IPS-NIHi11 (cell line): ENCODE measurements around the gene CRACDL.
A peak's percentile ranks its signal among the peaks of the same experiment; 100 is the strongest.
"Not testable (repeated sequence)": the region's sequence is repeated elsewhere in the genome, so short reads cannot be mapped to it uniquely, and the experiment has no call there.

Experiments used
- DNase-seq: peaks from one replicate; pipeline ENCODE4 v3.0.0; 2012; ENCODE audit warnings: mixed read lengths, low spot score

Gene CRACDL

GRCh38 chr2:98883780-98884211 is 52.2 kb downstream of the CRACDL start:
- DNase-seq: no peak

- no peak for DNase-seq
These were observed 52.9 kb downstream of the CRACDL start for GRCh38 chr2:98882971-98883779.

- DNase-seq: no peak
These were observed 53.7 kb downstream of the CRACDL start for GRCh38 chr2:98882368-98882767.

GRCh38 chr2:98881153-98881650 is 54.8 kb downstream of the CRACDL start:
- DNase-seq: no peak

- DNase-seq: no peak
These were observed 55.5 kb downstream of the CRACDL start for GRCh38 chr2:98880266-98881152.

DNA sequence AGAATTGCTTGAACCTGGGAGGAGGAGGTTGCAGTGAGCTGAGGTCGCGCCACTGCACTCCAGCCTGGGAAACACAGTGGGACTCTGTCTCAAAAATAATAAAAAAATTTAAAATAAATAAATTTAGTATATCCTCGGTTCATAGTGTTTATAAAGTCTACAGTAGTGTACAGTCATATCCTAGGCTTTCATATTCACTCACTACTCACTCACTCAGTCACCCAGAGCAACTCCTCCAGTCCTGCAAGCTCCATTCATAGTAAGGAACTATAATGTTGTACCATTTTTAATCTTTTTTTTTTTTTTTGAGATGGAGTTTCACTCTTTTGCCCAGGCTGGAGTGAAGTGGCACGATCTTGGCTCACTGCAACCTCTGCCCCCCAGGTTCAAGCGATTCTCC is 58.4 kb downstream of the CRACDL start:
- DNase-seq: not testable (repeated sequence)

DNA sequence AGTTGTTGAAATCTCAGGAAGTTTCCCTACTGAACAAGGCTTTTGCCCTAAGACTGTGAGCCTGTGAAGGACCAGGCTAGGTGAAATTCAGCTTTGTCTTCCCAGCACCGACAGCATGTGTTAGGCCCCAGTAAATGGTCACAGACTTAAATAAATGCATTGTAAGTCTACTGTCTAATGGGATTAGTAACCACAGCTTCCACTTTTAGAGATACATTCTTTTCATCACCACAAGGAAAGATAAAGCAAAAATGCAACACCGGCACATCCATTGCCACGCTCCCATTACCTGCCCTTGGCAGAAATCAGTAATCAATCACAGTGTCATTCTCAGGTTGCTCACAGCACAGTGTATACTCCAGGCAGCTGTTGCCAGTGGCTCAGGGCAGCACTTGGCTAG is 59.3 kb downstream of the CRACDL start:
- DNase-seq: no peak

GRCh38 chr2:98875746-98876145 is 60.3 kb downstream of the CRACDL start:
- no peak for DNase-seq

DNA sequence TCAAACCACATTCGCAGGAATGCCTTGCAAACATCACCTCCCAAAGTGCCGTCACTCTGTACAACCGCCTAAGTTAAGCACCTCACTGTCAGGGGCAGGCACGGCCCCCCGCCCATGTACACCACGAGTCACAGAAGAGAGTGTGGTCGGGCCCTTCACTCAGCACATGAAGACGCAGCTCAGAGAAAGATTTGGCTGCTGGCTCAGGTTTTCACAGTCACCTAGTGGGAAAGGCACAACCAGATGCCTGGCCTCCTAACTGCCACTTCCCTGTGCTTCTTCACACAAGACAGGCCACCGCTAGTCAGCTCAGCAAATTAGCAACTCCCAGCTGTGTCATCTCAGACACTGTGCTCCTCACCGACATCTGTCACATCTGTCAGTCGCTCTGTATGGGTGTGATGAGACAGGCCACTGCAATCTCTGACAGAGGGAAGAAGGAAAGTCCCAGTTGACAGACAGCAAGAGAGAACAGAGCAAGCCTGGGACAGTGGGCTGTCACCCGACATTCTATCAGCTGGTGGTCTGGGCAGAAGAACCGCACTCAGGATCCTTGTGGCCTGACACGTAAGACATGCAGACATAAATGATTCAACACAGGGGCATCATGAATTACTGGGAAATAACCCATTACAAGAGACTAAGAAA is 60.8 kb downstream of the CRACDL start:
- DNase-seq: no peak

- no peak for DNase-seq
These were observed 61.8 kb downstream of the CRACDL start for GRCh38 chr2:98874186-98874689.

GRCh38 chr2:98872526-98872925 is 63.5 kb downstream of the CRACDL start:
- DNase-seq: no peak

GRCh38 chr2:98871506-98871905 is 64.5 kb downstream of the CRACDL start:
- DNase-seq: no peak

DNA sequence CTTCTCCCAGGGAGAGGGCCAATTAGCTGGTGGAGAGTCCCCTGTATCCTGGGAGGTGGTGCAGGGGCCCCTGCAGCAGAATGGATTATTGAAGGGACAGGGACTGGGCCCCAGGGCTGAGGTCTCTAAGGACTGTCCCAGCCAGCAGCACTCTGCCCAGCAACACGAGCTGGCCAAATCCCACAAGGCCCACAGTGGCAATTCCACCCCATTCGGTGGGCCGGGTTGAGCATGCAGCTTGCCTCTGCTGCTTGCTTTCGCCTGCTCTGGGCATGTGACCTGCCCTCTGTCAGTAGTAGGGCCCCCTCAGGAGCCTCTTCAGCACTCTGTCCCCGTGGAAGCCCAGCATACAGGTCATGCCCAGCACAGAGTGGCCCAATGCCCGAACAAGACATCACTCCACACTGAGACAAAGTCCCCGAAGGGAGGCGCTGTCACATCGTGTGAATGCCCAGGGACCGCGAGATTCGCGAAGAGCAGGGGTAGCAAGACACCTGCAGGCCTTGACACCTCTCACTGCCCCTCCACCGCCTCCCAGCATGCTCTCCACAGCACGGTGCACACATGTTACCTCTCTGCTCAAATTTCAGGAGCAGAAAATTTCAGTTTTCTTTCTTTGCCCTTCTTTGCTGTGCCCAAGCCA is 65.4 kb downstream of the CRACDL start:
- DNase-seq: no peak

- peak; percentile 69 for DNase-seq
These were observed 66.2 kb downstream of the CRACDL start for GRCh38 chr2:98869870-98870269.

GRCh38 chr2:98869272-98869641 is 66.8 kb downstream of the CRACDL start:
- DNase-seq: peak; percentile 49

GRCh38 chr2:98868548-98869271 is 67.3 kb downstream of the CRACDL start:
- DNase-seq: no peak

- no peak for DNase-seq
These were observed 68.3 kb downstream of the CRACDL start for GRCh38 chr2:98867539-98868309.

DNA sequence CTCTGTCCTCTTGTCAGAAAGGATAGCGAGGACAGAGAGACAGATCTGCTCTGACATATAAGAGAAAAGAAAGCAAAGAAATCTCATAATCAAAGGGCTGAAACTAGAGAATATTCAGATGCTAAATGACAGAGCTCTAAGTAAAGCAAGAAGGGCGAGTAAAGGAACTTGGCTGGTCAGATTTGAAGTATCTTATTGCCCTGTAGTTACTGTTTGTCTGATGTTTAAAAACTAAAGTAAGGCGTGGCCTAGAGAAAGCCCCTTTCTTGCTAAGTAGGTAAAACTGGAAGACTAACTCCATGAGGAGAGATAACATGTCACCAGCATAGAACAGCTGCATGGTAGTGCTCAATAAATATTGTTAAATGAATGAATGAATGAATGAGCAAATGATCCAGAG is 70.0 kb downstream of the CRACDL start:
- DNase-seq: no peak

GRCh38 chr2:98861601-98862000 is 74.4 kb downstream of the CRACDL start:
- DNase-seq: no peak

DNA sequence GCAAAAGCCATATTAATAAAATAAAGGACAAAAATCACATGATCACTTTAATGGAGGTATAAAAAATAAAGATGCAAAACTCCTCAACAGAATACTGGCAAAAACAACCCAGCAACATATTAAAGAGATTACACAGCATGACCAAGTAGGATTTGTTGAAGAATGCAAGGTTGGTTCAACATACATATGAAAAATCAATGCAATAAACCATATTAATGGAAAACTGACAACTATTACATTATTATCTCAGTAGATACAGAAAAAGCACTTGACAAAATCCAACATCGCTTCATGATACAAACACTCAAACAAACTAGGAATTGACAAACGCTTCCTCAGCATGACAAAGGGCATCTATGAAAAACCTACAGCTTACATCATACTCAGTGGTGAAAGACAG is 76.7 kb downstream of the CRACDL start:
- no peak for DNase-seq
